Endodermal cell (in vitro differentiated cells): ENCODE results near the gene PLEKHO2. TPM values are rescaled to one million over a fixed set of nuclear protein-coding genes. Genes with fewer than 3 reads are reported as not detected.

Experiments
- DNase-seq: peaks from one replicate; pipeline ENCODE4 v3.0.0-alpha.2; 2017
- H3K27ac ChIP-seq: 2 replicates; pipeline ENCODE4 v1.5.1; 2013; ENCODE audit warnings: mild to moderate bottlenecking, low read depth, low read length, moderate library complexity
- H3K27me3 ChIP-seq: 2 replicates; pipeline ENCODE4 v1.6.1; 2013; ENCODE audit warnings: mild to moderate bottlenecking, low read length, moderate library complexity; ENCODE audit not compliant: insufficient read depth, control insufficient read depth, poor library complexity, severe bottlenecking
- H3K36me3 ChIP-seq: 2 replicates; pipeline ENCODE4 v1.7.0; 2013; ENCODE audit warnings: mild to moderate bottlenecking, low read length, moderate library complexity; ENCODE audit not compliant: control insufficient read depth, insufficient read depth
- H3K4me1 ChIP-seq: one replicate; pipeline ENCODE4 v1.7.0; 2013; ENCODE audit warnings: low read length; ENCODE audit not compliant: control insufficient read depth, insufficient read depth
- H3K4me3 ChIP-seq: 2 replicates; pipeline ENCODE4 v1.5.1; 2013; ENCODE audit warnings: mild to moderate bottlenecking, low read length, moderate library complexity
- H3K9ac ChIP-seq: 2 replicates; pipeline ENCODE4 v1.6.1; 2013; ENCODE audit warnings: mild to moderate bottlenecking, low read length, moderate library complexity; ENCODE audit not compliant: poor library complexity, severe bottlenecking; ENCODE audit errors: extremely low read depth
- H3K9me3 ChIP-seq: 2 replicates; pipeline ENCODE4 v1.6.1; 2013; ENCODE audit warnings: mild to moderate bottlenecking, low read length, moderate library complexity; ENCODE audit not compliant: control insufficient read depth
- H3K27ac Mint-ChIP-seq: 2 replicates; pipeline ENCODE4 v1.8.0; 2020; ENCODE audit warnings: mixed read lengths
- H3K27me3 Mint-ChIP-seq: 2 replicates; pipeline ENCODE4 v1.8.0; 2021; ENCODE audit warnings: mild to moderate bottlenecking, mixed read lengths; ENCODE audit not compliant: insufficient read depth
- H3K36me3 Mint-ChIP-seq: 2 replicates; pipeline ENCODE4 v1.8.0; 2020; ENCODE audit warnings: low read depth, mixed read lengths
- H3K4me1 Mint-ChIP-seq: 2 replicates; pipeline ENCODE4 v1.8.0; 2020; ENCODE audit warnings: mixed read lengths
- H3K4me3 Mint-ChIP-seq: 2 replicates; pipeline ENCODE4 v1.8.0; 2020; ENCODE audit warnings: mild to moderate bottlenecking, moderate library complexity, mixed read lengths
- H3K9me3 Mint-ChIP-seq: 2 replicates; pipeline ENCODE4 v1.8.0; 2020; ENCODE audit warnings: mild to moderate bottlenecking, mixed read lengths
- WGBS, 2 experiments: methylation state at CpG; one replicate each; pipeline versions ENCODE4 v1.1.5 to v1.1.7; 2013; ENCODE audit warnings: missing lambda C conversion rate in 2 of 2, mixed read lengths in 1 of 2; ENCODE audit not compliant: insufficient coverage in 1 of 2, insufficient read length in 1 of 2; 5-methylcytosine and 5-hydroxymethylcytosine counted together
- total RNA-seq, 2 donors: library from RNA; stranded (reverse); fragmentation: NEBNext Ultra II Directional in 1 of 2; extraction: Animal tissue kit (Norgen Biotek cat#: 25700) in 1 of 2; gene quantifications; 2 replicates in 1 of 2; 3 replicates in 1 of 2; pipeline ENCODE4 v1.2.1, GENCODE V29; 2021
- TF ChIP-seq, protein P1 (sequence below): fragments of 200-600 bp; sonication (generic); conservative IDR thresholded peaks from 2 replicates; pipeline ENCODE4 v1.5.0; 2021; ENCODE audit warnings: antibody characterized with exemption, mild to moderate bottlenecking

The PLEKHO2 gene
- total RNA-seq, 2 donors from 2014 or later, result 10.2 to 12.9 TPM

DNA sequence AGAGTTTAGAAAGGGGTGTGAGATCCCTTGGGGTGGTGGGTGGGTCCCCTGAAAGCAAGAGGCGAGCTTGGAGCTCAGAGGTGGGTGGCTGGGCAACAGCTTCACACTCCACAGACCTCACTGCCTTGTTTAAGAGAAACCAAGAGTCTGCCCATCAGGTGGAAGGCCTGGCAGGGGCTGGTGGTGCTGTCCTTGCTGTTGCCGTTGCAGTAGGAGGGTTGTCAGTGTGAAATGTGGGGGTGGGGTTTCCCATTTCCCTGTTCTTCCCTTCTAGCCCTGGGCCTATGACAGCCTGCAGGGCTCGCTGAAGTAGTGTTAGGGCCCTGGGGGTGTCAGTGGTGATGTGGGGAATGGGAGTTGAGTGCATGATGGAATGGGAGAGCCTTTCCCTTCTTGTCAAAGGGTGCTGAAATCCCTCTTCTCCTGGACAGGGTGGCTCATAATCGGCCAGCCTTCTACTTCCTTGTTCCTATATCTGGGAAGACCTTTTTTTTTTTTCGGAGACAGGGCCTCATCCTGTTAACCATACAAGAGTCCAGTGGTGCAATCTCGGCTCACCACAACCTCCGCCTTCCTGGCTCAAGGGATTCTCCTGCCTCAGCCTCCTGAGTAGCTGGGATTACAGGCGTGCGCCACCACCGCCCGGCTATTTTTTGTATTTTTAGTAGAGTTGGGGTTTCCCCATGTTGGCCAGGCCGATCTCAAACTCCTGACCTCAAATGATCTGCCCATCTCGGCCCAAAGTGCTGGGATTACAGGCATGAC lies 4.3 kb downstream of the PLEKHO2 start:
- Histone ChIP-seq H3K27ac (no peak overlapping the region), H3K36me3 (peaks cover 15% of the 10 kb centered on the region), H3K4me1 (peaks cover 3% of the 10 kb centered on the region), H3K9ac (no peak overlapping the region), H3K27me3 (no peaks in the 10 kb centered on the region), H3K4me3 (no peak overlapping the region), H3K9me3 (no peaks in the 10 kb centered on the region)
- Mint-ChIP-seq H3K27ac (no peak overlapping the region), H3K36me3 (peaks cover 15% of the 10 kb centered on the region), H3K4me3 (no peak overlapping the region), H3K9me3 (no peaks in the 10 kb centered on the region), H3K4me1 (peaks cover 24% of the 10 kb centered on the region), H3K27me3 (no peaks in the 10 kb centered on the region)
- WGBS, 2 experiments, result 93 to 100% methylated on average over 1 to 13 of the region's 13 CpGs
- TF ChIP-seq, protein P1, sequence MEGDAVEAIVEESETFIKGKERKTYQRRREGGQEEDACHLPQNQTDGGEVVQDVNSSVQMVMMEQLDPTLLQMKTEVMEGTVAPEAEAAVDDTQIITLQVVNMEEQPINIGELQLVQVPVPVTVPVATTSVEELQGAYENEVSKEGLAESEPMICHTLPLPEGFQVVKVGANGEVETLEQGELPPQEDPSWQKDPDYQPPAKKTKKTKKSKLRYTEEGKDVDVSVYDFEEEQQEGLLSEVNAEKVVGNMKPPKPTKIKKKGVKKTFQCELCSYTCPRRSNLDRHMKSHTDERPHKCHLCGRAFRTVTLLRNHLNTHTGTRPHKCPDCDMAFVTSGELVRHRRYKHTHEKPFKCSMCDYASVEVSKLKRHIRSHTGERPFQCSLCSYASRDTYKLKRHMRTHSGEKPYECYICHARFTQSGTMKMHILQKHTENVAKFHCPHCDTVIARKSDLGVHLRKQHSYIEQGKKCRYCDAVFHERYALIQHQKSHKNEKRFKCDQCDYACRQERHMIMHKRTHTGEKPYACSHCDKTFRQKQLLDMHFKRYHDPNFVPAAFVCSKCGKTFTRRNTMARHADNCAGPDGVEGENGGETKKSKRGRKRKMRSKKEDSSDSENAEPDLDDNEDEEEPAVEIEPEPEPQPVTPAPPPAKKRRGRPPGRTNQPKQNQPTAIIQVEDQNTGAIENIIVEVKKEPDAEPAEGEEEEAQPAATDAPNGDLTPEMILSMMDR, result no peak
- peak; percentile 39 for DNase-seq

DNA sequence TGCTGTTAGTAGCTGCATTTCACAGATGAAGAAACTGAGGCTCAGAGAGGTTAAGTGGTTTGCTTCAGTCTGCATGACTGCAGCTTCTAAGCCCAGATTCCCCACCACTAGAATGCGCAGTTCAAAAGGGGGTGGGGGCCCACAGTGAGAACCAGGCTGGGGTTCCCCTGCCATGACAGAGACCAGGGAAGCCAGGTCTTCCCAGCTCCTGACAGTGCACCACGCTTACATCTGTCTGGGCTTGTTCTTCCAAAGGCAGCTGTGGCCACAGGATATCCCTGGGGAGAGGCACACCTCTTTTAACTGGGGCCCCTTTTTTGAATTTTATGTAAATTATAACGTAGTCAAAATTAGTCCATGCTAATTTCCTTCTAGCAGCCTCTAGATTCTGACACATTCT lies 5.3 kb downstream of the PLEKHO2 start:
- WGBS, 2 experiments, result 97 to 100% methylated on average over 2 to 3 of the region's 3 CpGs
- no peaks in the 10 kb centered on the region for H3K9me3 ChIP-seq
- H3K4me3 ChIP-seq, result no peak overlapping the region
- no peaks in the 10 kb centered on the region for H3K27me3 ChIP-seq
- H3K4me1 ChIP-seq, result peaks cover 3% of the 10 kb centered on the region
- Mint-ChIP-seq H3K27ac (no peak overlapping the region), H3K36me3 (peaks cover 21% of the 10 kb centered on the region), H3K4me1 (peaks cover 31% of the 10 kb centered on the region), H3K9me3 (no peaks in the 10 kb centered on the region), H3K4me3 (no peak overlapping the region), H3K27me3 (no peaks in the 10 kb centered on the region)
- H3K36me3 ChIP-seq, result peaks cover 17% of the 10 kb centered on the region
- no peak for DNase-seq
- TF ChIP-seq, protein P1, result no peak
- no peak overlapping the region for H3K9ac ChIP-seq
- H3K27ac ChIP-seq, result no peak overlapping the region

DNA sequence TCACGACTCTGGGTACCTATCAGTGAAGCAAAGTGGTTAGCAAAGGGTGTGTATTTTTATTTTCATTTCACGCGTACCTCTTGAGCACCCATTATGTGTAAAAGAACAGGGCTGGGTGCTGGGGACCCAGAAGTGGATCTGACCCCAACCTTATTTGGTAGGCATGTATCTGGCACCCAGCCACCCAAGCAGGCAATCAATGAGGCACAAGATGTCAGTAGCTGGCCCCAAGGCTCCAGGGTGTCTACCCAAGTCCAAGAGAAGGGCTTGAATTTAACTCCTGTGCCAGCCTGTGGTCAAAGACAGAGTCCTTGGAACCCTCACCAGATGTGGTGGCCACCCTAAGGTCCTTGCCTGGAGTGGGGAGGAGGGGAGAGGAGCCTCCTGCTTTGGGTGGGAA lies 5.7 kb downstream of the PLEKHO2 start:
- H3K36me3 ChIP-seq, result peaks cover 17% of the 10 kb centered on the region
- Mint-ChIP-seq H3K9me3 (no peaks in the 10 kb centered on the region), H3K27me3 (no peaks in the 10 kb centered on the region), H3K4me1 (peaks cover 27% of the 10 kb centered on the region), H3K36me3 (peaks cover 24% of the 10 kb centered on the region), H3K4me3 (no peak overlapping the region), H3K27ac (no peak overlapping the region)
- no peaks in the 10 kb centered on the region for H3K9me3 ChIP-seq
- no peak overlapping the region for H3K27ac ChIP-seq
- no peak overlapping the region for H3K9ac ChIP-seq
- WGBS, 2 experiments, result 96 to 100% methylated on average over 2 to 3 of the region's 3 CpGs
- H3K27me3 ChIP-seq, result no peaks in the 10 kb centered on the region
- peaks cover 3% of the 10 kb centered on the region for H3K4me1 ChIP-seq
- H3K4me3 ChIP-seq, result no peak overlapping the region
- DNase-seq, result no peak
- TF ChIP-seq, protein P1, result no peak
